ENCODE measurements around the gene ATP6V1G2.

Gene ATP6V1G2

GRCh38 chr6:31531771-31532643 lies 14.4 kb downstream of the ATP6V1G2 start:
- TF ChIP-seq PPARA (CRISPR knock-in tag; IDR thresholded peaks at IDR 0.05; ENCODE audit: borderline replicate concordance) (no peak), PATZ1 (CRISPR knock-in tag; IDR thresholded peaks at IDR 0.05; ENCODE audit: borderline replicate concordance) (no peak), ZC3H10 (CRISPR knock-in tag; IDR thresholded peaks at IDR 0.05) (no peak), ARNTL (CRISPR knock-in tag; IDR thresholded peaks at IDR 0.05; ENCODE audit: borderline replicate concordance, low read depth) (no peak), CSRNP3 (CRISPR knock-in tag; IDR thresholded peaks at IDR 0.05) (no peak), CSDC2 (CRISPR knock-in tag; IDR thresholded peaks at IDR 0.05) (no peak), ESRRG (CRISPR knock-in tag; IDR thresholded peaks at IDR 0.05) (no peak)
- ATAC-seq = no peak

GRCh38 chr6:31531162-31531561 lies 15.2 kb downstream of the ATP6V1G2 start:
- ATAC-seq = no peak
- TF ChIP-seq ZFP30 (CRISPR knock-in tag; IDR thresholded peaks at IDR 0.05) (no peak), PPARA (CRISPR knock-in tag; IDR thresholded peaks at IDR 0.05; ENCODE audit: borderline replicate concordance) (no peak), CREB5 (CRISPR knock-in tag; IDR thresholded peaks at IDR 0.05; ENCODE audit: low read depth) (no peak), CSDC2 (CRISPR knock-in tag; IDR thresholded peaks at IDR 0.05) (no peak)

GRCh38 chr6:31530659-31531058 lies 15.7 kb downstream of the ATP6V1G2 start:
- ATAC-seq = no peak
- TF ChIP-seq CSRNP3 (CRISPR knock-in tag; IDR thresholded peaks at IDR 0.05) (no peak), ZFP3 (CRISPR knock-in tag; IDR thresholded peaks at IDR 0.05) (no peak), ZNF70 (CRISPR knock-in tag; IDR thresholded peaks at IDR 0.05) (no peak), POU6F1 (CRISPR knock-in tag; IDR thresholded peaks at IDR 0.05; ENCODE audit: borderline replicate concordance, low read depth) (no peak), TCF4 (CRISPR knock-in tag; IDR thresholded peaks at IDR 0.05; ENCODE audit: borderline replicate concordance) (no peak), ZNF565 (CRISPR knock-in tag; conservative IDR thresholded peaks at IDR 0.05; ENCODE audit: low read depth) (no peak), CREB5 (CRISPR knock-in tag; IDR thresholded peaks at IDR 0.05; ENCODE audit: low read depth) (no peak), TOX (CRISPR knock-in tag; IDR thresholded peaks at IDR 0.05; ENCODE audit: borderline replicate concordance) (no peak), SNAI2 (CRISPR knock-in tag; IDR thresholded peaks at IDR 0.05) (no peak), ZC3H10 (CRISPR knock-in tag; IDR thresholded peaks at IDR 0.05) (no peak)
